Mesothelial cell of epicardium (in vitro differentiated cells): ENCODE measurements around the gene ADGRL3. TPM values are rescaled to one million over a fixed set of nuclear protein-coding genes. Genes with fewer than 3 reads are reported as not detected.

Experiments used
- DNase-seq, 2 experiments: peaks; one replicate each; pipeline ENCODE4 v3.0.0; 2021; ENCODE audit warnings: low spot score in 2 of 2; ENCODE audit not compliant: unreplicated experiment in 2 of 2
- H3K27ac Mint-ChIP-seq: 2 replicates; pipeline ENCODE4 v1.8.0; 2021; ENCODE audit warnings: mixed read lengths
- H3K27me3 Mint-ChIP-seq: 2 replicates; pipeline ENCODE4 v1.8.0; 2021; ENCODE audit warnings: low read depth, mixed read lengths
- H3K36me3 Mint-ChIP-seq: 2 replicates; pipeline ENCODE4 v1.8.0; 2021; ENCODE audit warnings: mixed read lengths
- H3K4me1 Mint-ChIP-seq: 2 replicates; pipeline ENCODE4 v1.8.0; 2021; ENCODE audit warnings: mixed read lengths
- H3K4me3 Mint-ChIP-seq: 2 replicates; pipeline ENCODE4 v1.8.0; 2021; ENCODE audit warnings: mild to moderate bottlenecking, moderate library complexity, mixed read lengths
- H3K9me3 Mint-ChIP-seq: 2 replicates; pipeline ENCODE4 v1.8.0; 2021; ENCODE audit warnings: mixed read lengths
- total RNA-seq: library from RNA; stranded (reverse); gene quantifications from 3 replicates; pipeline ENCODE4 v1.2.1, GENCODE V29; 2021
- TF ChIP-seq, protein P1 (sequence below): fragments of 200-600 bp; sonication (generic); IDR thresholded peaks from one replicate; pipeline ENCODE4 v1.5.0; 2021; ENCODE audit warnings: antibody characterized with exemption; ENCODE audit not compliant: unreplicated experiment

Gene ADGRL3
- total RNA-seq, 1 donor from 2014 or later, result 68.3 TPM

DNA sequence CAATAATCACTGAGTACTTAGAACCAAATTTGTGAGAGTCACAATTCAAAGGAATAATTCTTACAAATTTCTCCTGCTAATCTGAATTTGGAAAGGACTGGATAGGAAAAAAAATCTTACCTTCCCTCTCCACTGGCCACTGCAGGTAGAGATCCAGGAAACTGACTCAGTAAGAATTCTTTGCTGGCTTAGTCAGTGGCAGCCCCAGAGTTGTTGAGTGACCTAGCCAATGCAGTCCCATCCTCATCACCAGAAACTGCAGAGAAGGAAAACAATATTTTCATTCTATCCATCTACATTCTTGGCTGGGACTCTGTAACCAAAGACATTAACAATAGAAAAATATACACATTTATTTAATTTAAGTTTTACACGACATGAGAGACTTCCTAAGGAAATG is 572.0 kb downstream of the ADGRL3 start:
- Mint-ChIP-seq H3K27ac (no peak overlapping the region), H3K4me1 (peaks cover 14% of the 10 kb centered on the region), H3K4me3 (no peak overlapping the region), H3K27me3 (no peaks in the 10 kb centered on the region), H3K9me3 (peaks cover 22% of the 10 kb centered on the region), H3K36me3 (peaks cover 18% of the 10 kb centered on the region)
- TF ChIP-seq, protein P1, sequence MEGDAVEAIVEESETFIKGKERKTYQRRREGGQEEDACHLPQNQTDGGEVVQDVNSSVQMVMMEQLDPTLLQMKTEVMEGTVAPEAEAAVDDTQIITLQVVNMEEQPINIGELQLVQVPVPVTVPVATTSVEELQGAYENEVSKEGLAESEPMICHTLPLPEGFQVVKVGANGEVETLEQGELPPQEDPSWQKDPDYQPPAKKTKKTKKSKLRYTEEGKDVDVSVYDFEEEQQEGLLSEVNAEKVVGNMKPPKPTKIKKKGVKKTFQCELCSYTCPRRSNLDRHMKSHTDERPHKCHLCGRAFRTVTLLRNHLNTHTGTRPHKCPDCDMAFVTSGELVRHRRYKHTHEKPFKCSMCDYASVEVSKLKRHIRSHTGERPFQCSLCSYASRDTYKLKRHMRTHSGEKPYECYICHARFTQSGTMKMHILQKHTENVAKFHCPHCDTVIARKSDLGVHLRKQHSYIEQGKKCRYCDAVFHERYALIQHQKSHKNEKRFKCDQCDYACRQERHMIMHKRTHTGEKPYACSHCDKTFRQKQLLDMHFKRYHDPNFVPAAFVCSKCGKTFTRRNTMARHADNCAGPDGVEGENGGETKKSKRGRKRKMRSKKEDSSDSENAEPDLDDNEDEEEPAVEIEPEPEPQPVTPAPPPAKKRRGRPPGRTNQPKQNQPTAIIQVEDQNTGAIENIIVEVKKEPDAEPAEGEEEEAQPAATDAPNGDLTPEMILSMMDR, result no peak
- DNase-seq, result no peak

DNA sequence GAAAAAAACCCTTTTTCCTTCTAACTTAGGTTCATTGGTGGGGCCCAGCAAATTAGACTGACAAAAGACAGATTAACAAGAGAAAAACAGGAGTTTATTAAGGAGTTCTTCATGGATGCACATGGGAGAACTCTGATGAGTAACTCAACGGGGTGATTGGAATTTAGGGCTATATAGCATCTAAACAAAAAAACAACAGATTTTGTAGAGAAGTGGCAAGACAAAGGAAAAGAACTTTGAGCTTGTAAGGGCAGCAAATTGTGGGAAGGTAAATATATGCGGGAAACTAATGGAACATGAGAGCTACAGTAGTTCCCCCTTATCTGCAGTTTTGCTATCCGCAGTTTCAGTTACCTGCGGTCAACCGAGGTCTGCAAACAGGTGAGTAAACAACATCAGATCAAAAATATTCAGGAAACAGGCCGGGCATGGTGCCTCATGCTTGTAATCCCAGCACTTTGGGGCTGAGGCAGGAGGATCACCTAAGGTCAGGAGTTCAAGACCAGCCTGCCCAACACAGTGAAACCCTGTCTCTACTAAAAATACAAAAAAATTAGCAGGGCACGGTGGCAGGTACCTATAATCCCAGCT is 573.6 kb downstream of the ADGRL3 start:
- TF ChIP-seq, protein P1, result no peak
- no peak for DNase-seq
- Mint-ChIP-seq H3K9me3 (peaks cover 7% of the 10 kb centered on the region), H3K4me3 (no peak overlapping the region), H3K27ac (no peak overlapping the region), H3K36me3 (peaks cover 5% of the 10 kb centered on the region), H3K4me1 (peaks cover 14% of the 10 kb centered on the region), H3K27me3 (no peaks in the 10 kb centered on the region)

DNA sequence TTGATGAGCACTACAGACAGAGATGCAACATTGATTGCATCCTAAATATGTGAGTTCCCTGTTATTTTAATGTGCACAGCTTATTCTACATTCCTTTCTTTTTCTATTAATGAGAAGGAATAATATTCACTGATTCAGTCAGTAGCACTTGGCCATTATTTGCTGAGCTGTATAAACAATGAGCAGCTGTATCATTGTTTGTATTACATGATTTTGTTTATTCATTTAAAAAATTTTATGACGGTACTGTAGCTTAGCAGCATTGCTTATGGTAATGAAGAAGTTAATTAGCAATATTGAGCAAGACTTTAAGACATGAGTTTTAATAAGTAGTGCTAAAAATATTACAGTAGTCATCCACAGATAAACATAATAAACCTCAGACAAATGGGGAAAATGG is 582.0 kb downstream of the ADGRL3 start:
- no peak for DNase-seq
- H3K9me3 Mint-ChIP-seq, result no peaks in the 10 kb centered on the region
- no peaks in the 10 kb centered on the region for H3K36me3 Mint-ChIP-seq
- H3K4me1 Mint-ChIP-seq, result peaks cover 6% of the 10 kb centered on the region
- no peak overlapping the region for H3K27ac Mint-ChIP-seq
- TF ChIP-seq, protein P1, result no peak
- H3K27me3 Mint-ChIP-seq, result no peaks in the 10 kb centered on the region
- H3K4me3 Mint-ChIP-seq, result no peak overlapping the region

DNA sequence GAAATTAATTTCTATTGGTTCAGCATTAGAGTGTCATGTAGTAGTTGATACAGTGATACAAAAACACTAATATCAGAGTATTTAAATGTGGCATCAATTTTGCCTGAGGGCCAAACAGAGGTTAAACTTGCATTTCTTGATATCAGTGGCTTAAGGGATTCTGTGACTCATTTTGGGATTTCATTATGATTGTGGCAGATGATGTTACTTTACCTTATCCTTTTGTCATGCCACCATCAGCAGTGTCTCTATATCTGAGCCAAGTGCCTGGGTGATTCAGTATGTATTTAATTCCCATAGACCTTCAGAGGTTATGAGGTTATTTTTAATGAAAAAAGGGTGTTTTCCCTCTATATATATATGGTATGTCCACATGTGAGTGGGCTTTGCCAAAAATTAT is 582.9 kb downstream of the ADGRL3 start:
- TF ChIP-seq, protein P1, result no peak
- Mint-ChIP-seq H3K27ac (no peak overlapping the region), H3K36me3 (peaks cover under 1% of the 10 kb centered on the region), H3K4me3 (no peak overlapping the region), H3K4me1 (peaks cover 6% of the 10 kb centered on the region), H3K9me3 (no peaks in the 10 kb centered on the region), H3K27me3 (no peaks in the 10 kb centered on the region)
- no peak for DNase-seq

DNA sequence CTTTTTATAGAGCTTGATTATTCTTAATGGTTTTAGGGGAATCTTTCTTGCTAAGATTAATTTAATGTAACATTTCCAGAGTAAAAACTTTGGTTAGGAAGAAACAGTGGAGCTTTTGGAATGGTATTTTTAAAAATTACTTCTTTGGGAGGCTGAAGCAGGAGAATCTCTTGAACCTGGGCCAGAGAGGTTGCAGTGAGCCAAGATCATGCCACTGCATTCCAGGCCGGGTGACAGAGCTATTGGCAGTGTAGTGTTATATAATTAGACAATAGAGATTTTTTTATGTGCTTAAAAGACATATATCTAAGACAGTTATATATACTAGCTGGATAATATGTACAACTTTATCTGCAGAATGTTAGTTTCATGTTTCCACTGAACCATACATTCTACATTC is 585.6 kb downstream of the ADGRL3 start:
- H3K9me3 Mint-ChIP-seq, result peaks cover 9% of the 10 kb centered on the region
- no peak for DNase-seq
- H3K27ac Mint-ChIP-seq, result no peak overlapping the region
- peaks cover 9% of the 10 kb centered on the region for H3K36me3 Mint-ChIP-seq
- no peaks in the 10 kb centered on the region for H3K4me1 Mint-ChIP-seq
- no peak overlapping the region for H3K4me3 Mint-ChIP-seq
- TF ChIP-seq, protein P1, result no peak
- H3K27me3 Mint-ChIP-seq, result no peaks in the 10 kb centered on the region

DNA sequence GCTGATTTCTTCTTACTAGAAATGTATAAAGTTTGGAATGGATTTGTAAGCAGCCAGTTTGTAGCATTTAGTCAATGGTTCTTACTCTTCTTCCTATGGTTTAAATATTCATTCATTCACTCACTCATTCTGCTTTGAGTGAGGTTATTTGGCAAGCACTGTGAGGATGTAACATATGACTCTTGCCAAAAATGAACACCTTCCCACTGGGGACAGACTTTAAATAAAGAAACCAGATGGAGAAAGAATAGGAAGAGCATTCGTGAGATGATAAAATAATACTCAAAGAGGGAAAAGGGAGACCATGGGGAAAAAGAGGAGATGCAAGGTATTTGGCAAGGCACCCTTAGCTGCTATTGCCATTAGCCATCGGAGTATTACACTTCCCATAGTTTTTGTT is 586.1 kb downstream of the ADGRL3 start:
- no peaks in the 10 kb centered on the region for H3K27me3 Mint-ChIP-seq
- no peak overlapping the region for H3K4me3 Mint-ChIP-seq
- peaks cover 14% of the 10 kb centered on the region for H3K36me3 Mint-ChIP-seq
- no peak for DNase-seq
- H3K4me1 Mint-ChIP-seq, result no peaks in the 10 kb centered on the region
- H3K27ac Mint-ChIP-seq, result no peak overlapping the region
- H3K9me3 Mint-ChIP-seq, result peaks cover 14% of the 10 kb centered on the region
- TF ChIP-seq, protein P1, result no peak
